Dermis blood vessel endothelial cell (primary cell): Measurements from ENCODE around the gene C1orf198. TPM values are rescaled to one million over a fixed set of nuclear protein-coding genes. Genes with fewer than 3 reads are reported as not detected.

Experiments
- DNase-seq: peaks from one replicate; pipeline ENCODE4 v3.0.0; 2010
- total RNA-seq: library from RNA; depleted of rRNA; stranded (reverse); fragments of >200 nt; gene quantifications from 2 replicates; pipeline ENCODE4 v1.2.3, GENCODE V29; 2014

Gene C1orf198
- total RNA-seq, 1 donor from 2014 or later = 20.8 TPM

DNA sequence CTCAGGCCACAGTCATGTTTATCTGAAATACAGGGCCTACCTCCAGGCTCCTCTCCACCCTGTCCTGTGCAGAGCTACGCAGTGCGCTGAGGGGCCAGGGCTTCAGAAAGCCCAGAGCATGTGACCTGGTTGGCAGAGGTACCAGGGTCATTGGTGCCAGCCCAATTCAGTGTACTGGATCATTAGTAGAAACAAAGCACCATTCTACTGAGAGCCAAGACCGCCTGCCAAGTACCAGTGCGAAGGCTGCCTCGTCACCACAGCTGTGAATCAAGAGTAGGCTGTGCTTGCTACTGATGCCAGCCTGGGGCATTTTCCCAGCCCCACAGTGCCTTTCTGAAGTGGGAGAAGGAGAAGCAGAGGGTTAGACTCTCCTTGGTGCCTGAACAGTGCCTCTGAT lies 61.3 kb downstream of the C1orf198 start:
- DNase-seq = no peak

DNA sequence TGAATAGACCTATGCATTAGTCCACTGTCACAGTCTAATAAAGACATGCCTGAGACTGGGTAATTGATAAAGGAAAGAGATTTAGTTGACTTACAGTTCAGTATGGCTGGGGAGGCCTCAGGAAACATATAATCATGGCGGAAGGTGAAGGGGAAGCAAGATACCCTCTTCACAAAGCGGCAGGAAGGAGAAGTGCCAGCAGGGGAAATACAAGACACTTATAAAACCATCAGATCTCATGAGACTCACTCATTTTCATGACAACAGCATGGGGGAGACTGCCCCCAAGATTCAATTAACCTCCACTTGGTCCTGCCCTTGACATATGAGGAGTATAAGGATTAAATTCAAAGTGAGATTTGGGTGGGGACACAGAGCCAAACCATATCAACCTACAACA lies 61.8 kb downstream of the C1orf198 start:
- no peak for DNase-seq

DNA sequence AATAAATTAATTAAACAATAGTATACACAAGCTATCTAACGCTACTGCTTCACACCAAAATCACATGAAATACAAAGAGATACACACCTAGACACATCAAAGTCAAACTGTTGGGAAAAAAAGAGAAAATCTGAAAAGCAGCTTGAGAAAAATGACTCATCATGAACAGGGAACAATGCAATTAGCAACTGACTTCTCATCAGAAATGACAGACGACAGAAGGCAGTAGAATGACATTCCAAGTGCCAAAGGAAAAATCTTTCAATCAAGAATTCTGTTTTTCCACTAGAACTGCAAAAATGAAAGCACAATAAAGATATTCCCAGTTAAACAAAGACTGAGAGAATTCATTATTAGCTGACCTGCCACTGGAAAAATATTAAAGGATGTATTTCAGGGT lies 63.9 kb downstream of the C1orf198 start:
- peak; percentile 18 for DNase-seq

DNA sequence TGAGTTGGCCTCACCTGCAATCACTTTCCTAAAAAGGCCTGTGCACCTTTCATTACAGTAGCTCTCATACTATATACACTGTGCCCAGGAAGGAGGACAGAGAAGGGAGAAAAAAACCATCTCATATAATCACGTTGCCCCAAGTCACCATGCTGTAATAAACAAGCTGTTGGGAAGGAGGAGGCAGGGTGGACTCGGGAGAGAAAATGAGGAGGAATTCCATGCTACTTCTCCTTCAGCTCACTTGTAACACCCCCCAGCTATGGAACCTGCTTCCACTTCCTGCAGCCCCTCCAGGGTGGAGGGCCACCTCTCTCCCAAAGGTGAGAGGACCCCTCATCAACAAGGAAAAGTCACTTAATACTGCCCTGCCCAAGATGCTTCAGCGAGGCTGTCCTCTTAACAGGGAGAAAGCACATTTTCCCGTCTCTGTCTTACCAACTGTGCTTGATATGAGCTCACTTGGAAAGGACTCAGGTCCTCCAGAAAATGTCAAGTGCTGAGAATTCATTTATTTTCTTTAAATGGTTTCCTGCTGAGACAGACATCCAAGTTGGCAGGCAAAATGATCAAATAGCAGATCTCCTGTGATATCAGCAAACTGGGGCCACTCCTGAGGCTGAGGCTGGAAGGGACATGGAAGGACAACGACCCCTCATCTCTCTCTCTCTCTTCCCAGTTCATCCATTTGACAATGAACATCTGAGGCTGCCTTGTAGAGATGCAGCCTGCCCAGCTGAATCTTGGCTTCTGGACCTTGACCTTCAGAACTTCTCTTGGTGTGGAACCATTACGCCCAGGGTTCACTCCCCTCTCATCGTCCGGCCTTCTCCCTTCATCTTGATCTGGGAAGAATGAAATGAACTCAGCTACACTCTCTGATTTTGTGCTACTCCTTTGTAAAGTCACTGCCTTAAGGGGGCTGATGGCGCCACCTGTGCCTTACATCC lies 67.2 kb downstream of the C1orf198 start:
- no peak for DNase-seq

DNA sequence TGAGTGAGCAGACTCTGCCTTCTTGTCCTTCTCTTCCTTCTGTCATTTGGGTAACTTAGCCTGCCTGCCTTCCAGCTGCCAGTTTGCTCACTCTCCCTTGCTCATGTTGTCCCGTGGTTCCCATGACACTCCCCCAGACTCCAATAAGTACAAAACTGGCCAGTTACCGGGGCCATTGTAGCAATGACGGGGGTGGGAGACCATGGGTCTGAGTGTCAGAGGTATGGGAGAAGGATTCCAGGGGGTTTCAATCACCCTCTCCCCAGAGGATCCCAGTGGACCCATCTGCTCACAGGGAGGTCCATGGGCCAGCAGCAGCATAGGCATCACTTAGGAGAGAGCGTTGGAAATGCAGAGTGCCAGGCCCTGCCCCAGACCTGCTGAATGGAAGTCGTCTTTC lies 69.8 kb downstream of the C1orf198 start:
- no peak for DNase-seq

DNA sequence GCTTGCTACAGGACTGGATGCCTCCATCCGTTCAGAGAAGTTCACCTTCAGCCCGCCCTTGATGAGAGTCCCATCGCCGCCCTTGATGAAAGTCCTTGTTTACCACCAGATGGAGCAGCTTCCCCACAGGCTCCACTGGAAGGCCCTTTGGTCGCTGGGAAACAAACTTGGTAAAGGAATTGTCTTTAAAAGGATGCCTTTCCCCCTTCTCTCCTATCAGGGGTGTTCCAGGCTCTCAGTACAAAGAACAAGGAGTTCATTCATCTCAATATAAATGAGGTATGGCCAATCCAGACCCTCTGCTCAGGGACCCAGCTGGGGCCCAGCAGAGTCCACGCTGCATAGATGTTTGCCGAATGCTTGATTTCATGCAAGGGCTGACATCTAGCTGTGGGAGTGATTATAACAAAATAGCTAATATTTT lies 70.4 kb downstream of the C1orf198 start:
- DNase-seq = peak; percentile 82

DNA sequence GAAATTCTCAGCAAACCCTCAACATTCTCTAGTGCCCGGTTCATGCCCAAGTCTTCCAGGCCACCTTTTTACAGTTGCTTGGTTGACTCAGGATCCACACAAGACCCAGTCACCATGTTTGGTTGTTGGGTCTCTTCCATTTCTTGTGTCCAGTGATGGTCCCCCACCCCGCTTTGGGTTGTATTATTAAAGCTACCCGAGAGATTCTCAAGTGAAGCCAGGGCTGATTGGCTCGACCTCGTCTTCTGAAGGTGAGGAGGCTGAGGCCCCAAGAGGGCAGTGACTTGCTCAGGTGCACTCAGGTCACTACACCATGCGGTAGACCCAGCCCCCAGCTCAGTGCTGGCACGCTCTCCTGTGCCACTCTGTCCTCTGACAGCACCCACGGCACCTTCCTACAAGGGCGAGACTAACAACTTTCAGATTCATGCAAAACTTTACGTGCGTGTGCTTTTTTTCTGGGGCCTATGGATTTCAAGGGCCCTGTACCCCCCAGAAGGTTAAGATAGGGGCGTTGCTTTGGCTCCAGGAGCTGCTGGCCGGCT lies 70.9 kb downstream of the C1orf198 start:
- DNase-seq = no peak

DNA sequence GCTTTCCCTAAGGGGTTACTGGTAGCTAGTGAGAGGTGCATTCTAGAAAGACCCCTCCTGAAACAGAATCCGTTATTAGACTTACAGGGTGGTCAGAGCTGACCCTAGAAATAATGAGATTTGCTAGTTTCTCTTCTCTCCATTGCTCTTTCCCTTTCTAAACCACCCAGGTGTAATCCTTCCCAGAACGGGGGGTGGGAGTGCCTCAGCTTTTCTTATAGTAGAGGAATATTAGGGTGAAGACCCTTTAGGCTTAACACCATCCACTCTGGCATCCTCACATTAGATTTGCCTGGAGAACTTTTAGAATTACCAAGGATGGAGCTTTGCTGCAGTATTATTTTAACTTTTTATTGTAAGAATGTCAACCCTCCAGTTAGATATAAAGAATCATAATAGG lies 71.7 kb downstream of the C1orf198 start:
- DNase-seq = no peak

DNA sequence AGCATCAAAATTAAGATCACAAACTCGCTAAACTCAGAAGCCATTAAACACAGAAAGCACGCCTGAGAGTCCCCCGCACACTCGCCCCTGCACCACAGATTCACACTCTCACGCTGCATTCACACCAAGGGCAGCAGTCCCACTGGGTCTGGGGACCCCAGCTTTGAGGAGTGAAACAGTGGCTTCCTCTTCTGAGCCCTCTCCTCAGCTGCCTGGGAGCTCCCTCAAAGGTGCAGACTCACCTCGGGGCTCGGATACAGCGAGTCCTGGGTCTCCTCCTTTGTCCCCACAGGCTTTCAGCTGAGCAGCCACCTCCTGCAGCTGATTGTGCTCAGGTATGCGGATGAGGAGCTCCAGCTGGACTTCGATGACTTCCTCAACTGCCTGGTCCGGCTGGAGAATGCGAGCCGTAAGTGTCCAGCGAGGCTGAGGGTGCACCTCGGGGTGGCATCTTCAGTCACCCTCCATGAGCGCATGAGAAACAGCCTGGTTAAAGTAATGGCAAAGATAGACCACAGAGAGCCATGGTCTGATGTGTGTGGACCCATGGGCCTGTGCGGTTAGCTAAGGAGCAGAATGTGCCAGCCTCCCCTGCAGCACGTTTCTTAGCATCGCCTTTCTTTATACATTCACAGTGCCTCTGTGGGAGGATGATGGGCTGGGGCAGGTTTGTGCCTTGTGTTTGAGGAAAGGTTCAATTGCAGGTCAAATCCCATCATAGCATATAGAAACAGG lies 73.3 kb downstream of the C1orf198 start:
- DNase-seq = no peak

DNA sequence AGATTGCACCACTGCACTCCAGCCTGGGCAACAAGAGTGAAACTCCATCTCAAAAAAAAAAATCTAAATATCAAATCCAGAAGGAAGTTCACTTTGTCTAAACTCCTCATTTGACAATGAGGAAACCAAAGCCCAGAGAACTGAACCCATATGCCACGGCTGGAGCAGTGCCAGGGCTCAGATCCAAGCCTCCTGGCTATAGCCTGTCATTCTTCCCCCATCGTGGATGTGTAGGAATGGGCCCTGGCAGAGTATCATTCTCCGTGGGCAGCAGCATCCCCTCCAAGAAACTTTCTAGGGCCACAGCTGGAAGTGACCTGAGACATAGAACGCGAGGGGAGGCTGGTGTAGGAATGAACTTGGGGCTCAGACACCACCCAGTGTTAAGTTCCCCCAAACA lies 73.9 kb downstream of the C1orf198 start:
- peak; percentile 20 for DNase-seq

DNA sequence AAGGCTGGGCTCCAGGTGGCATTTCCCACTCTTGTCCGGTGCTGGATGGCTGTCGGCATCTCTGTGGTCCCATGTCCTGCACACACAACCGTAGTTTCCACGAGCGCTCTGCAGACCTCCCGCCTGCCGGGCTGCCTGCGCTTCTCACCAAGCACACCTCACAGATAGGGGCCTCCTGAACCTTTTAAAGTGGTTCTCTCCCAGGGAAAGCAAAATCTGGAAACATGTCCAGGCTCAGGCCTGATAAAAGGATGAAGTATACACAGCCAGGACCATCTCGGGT lies 74.9 kb downstream of the C1orf198 start:
- no peak for DNase-seq

DNA sequence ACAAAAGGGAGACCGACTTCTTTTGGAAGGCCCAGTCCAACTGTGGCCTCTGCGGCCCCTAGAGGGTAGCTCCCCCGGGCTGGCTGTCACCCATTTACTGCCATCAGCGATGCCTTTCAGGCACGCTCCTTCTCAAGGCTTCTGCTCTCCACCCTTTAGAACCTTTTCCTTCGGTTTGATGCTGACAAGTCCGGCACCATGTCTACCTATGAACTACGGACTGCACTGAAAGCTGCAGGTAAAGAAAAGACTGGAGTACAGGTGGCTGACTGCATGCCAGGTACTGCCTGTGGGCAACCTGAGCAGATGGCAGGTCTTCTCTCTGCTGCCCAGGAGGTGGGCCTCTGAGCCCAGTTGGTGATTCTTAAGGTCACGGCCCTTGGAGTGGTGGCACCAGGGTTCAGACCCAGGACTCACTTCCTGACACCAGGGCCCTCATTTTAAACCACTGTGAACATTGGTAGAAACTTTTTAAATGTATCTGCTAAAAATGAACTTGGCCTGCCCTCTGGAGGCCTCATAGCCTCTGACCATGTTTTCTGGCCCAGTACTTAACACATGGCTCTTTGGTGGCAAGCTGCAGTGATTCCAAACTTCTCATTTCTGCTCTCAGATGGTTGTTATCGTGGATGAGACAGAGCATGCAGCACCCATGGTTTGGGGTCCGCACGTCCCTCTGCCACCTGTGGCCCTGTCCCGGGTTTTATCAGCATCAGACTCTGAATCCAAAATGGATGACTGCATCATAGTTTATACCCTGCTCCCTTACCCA lies 75.4 kb downstream of the C1orf198 start:
- peak; percentile 8 for DNase-seq

DNA sequence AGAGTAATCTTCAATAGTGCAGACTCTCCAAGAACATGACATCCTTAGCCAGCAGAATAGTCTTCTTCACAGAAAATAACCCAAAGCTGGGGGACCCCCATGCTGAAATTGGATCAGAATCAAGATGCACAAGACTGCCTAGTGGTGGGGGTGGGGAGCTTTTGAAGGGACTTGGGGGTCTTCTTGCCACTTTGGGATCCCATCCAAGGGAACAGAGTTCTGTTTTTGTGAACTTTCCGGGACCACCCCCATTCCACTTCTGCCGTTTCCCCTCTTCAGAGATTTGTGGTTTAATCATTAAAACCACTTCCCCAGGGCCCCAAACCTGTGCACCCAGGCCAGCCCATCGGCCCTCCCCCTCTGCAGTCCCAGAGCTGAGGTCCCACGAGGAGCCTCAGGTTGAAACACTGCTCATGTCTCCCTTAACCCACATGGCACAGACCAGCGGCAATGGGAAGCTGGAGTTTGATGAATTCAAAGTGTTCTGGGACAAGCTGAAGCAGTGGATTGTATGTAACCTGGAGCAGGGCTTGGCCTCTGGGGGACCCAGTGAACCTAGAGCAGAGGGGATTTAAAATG lies 76.2 kb downstream of the C1orf198 start:
- no peak for DNase-seq

DNA sequence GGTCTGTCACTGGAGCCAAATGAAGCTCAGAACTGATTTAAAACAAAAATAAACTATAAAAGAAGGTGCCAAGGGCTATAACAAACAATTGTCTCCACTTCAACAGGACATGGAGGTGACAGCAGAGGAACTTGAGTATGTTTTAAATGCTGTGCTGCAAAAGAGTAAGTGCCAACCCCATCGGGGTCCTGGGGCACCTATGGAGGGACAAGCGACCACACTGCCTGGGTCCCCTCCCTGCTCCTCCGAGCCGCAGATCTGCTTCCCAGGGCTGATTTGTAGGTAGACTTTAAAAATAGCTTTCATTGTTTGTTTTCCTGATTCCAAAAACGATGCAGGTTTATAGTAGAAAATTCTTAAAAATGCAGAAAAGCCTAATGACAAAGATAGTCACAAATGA lies 78.3 kb downstream of the C1orf198 start:
- no peak for DNase-seq

DNA sequence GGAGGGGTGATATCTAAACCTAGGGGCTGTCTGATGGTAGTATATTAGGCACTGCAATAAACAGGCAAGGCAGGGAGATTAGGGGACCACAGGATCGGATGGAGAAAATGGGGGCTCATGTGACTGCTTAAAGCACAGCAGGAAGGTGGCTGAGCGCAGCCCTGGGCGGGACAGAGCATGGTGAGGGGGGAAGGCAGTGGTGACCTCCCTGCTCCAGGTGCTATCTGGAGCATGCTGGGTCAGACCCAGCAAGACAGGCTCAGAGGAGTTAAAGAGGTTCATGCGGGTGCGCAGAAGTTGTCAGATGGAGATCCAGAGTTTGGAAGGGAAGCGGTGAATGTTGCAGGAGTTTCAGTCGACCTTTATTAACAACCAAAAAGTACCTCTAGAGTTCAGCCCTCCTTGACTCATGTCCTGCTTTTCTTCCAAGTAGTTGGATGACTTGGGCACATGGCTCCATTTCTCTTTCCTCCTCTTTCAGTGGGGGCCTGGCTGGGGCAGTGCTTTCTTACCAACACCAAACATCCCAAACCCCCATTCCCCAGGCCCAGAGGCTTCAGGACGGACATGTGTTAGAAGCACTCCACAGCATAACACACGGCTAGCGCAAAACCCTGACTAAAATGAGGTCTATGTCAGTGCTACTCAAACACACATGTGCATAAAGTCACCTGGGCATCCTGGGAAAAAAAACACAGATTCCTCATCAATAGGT lies 79.6 kb downstream of the C1orf198 start:
- no peak for DNase-seq

DNA sequence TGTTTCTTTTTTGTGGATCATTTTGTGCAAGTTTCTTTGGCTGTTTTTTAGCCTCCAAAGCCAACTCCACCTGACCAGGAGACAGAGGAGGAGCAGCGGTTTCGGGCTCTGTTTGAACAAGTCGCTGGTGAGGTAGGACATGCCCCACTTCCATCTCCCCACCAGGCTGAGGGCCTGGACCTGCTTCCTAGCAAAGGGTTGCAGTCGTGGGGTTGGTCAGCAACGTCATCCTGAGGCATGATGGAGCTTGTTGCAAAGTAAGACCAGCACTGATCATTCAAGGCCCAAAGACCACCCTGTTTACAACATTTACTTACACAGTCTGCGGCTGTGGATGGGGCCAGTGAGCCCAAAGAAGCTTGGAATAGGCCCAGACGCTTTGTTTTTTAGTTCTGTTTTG lies 80.8 kb downstream of the C1orf198 start:
- no peak for DNase-seq

Other genes starting within 250 kb of the C1orf198 start
- 19.7 and 20.1 TPM in 2 replicates for gene COG2, start 226.0 kb downstream of the C1orf198 start, total RNA-seq
- gene AGT, start 154.4 kb downstream of the C1orf198 start, total RNA-seq = under 0.01 TPM in 1 of 2 replicates, not detected in the other
- not detected in 2 replicates for gene CAPN9, start 121.1 kb downstream of the C1orf198 start, total RNA-seq
- 22.3 and 37.8 TPM in 2 replicates for gene TTC13, start 110.3 kb upstream of the C1orf198 start, total RNA-seq
- gene ARV1, start 110.6 kb upstream of the C1orf198 start, total RNA-seq = 12.6 and 12.7 TPM in 2 replicates
- 20.5 and 44.2 TPM in 2 replicates for gene FAM89A, start 171.7 kb upstream of the C1orf198 start, total RNA-seq